HEK293 (cell line): Measurements from ENCODE around the gene RFXAP.

Source experiments
- CTCF ChIA-PET: fragments of 350-600 bp; formaldehyde crosslinking; extraction: SDS; loops from one replicate; lab custom pipeline; 2021; ENCODE audit warnings: antibody characterized with exemption; lab: Yijun Ruan, JAX
- POLR2A ChIA-PET: fragments of 300-600 bp; formaldehyde crosslinking; extraction: SDS; loops from one replicate; lab custom pipeline; 2020; ENCODE audit warnings: antibody characterized with exemption, inconsistent platforms; lab: Yijun Ruan, JAX
- H3K27ac ChIP-seq: fragments of 200-500 bp; sonication (Bioruptor generic); 2 replicates; pipeline ENCODE4 v1.5.1; 2014; ENCODE audit warnings: low read depth, low read length, control low read depth, inconsistent platforms; ENCODE audit errors: extremely low read depth
- H3K36me3 ChIP-seq, 2 experiments: fragments of 200-500 bp in 1 of 2; sonication (Bioruptor generic) in 1 of 2; 1 replicate in 1 of 2; 2 replicates in 1 of 2; pipeline ENCODE4 v1.5.1; 2014 to 2017; ENCODE audit warnings: inconsistent platforms in 2 of 2, low read length in 2 of 2; ENCODE audit not compliant: control insufficient read depth in 2 of 2, insufficient read depth in 1 of 2
- H3K4me1 ChIP-seq: fragments of 200-500 bp; sonication (Bioruptor generic); 2 replicates; pipeline ENCODE4 v1.5.1; 2014; ENCODE audit warnings: mild to moderate bottlenecking, low read length, inconsistent platforms; ENCODE audit not compliant: control insufficient read depth, insufficient read depth
- H3K4me3 ChIP-seq: 2 replicates; pipeline ENCODE4 v1.5.1; 2011; ENCODE audit warnings: low read depth, mild to moderate bottlenecking, control low read depth, low read length, moderate library complexity
- H3K9me3 ChIP-seq: fragments of 200-500 bp; sonication (Bioruptor generic); 2 replicates; pipeline ENCODE4 v1.5.1; 2014; ENCODE audit warnings: low read depth, low read length, inconsistent platforms; ENCODE audit not compliant: control insufficient read depth, insufficient read depth
- EGR2 ChIP-seq: fragments of 450-650 bp; formaldehyde crosslinking; IDR thresholded peaks from 2 replicates; pipeline ENCODE4 v1.5.1; 2016; ENCODE audit warnings: low read depth, missing biosample characterization, missing genetic modification characterization
- IKZF3 ChIP-seq: fragments of 450-650 bp; IDR thresholded peaks from 2 replicates; pipeline ENCODE4 v1.5.0; 2018; ENCODE audit warnings: missing biosample characterization, mild to moderate bottlenecking, missing genetic modification characterization, moderate library complexity
- KLF16 ChIP-seq: fragments of 450-650 bp; formaldehyde crosslinking; IDR thresholded peaks from 2 replicates; pipeline ENCODE4 v1.5.1; 2017; ENCODE audit warnings: missing biosample characterization, missing genetic modification characterization
- MZF1 ChIP-seq: fragments of 450-650 bp; formaldehyde crosslinking; IDR thresholded peaks from 2 replicates; pipeline ENCODE4 v1.5.1; 2017; ENCODE audit warnings: missing biosample characterization, missing genetic modification characterization, borderline replicate concordance
- SP3 ChIP-seq: fragments of 450-650 bp; formaldehyde crosslinking; IDR thresholded peaks from 2 replicates; pipeline ENCODE4 v1.5.1; 2016; ENCODE audit warnings: missing biosample characterization, missing genetic modification characterization
- SP7 ChIP-seq: fragments of 450-650 bp; formaldehyde crosslinking; IDR thresholded peaks from 2 replicates; pipeline ENCODE4 v1.5.1; 2016; ENCODE audit warnings: missing biosample characterization, missing genetic modification characterization
- TRIM28 ChIP-seq: IDR thresholded peaks from 2 replicates; pipeline ENCODE4 v1.6.1; 2011; ENCODE audit warnings: low read length, control low read depth, borderline replicate concordance
- YY2 ChIP-seq: fragments of 450-650 bp; formaldehyde crosslinking; IDR thresholded peaks from 2 replicates; pipeline ENCODE4 v1.5.1; 2016; ENCODE audit warnings: missing biosample characterization, missing genetic modification characterization
- ZBTB17 ChIP-seq: fragments of 450-650 bp; formaldehyde crosslinking; IDR thresholded peaks from 2 replicates; pipeline ENCODE4 v1.5.1; 2016; ENCODE audit warnings: missing biosample characterization, missing genetic modification characterization
- ZBTB20 ChIP-seq: fragments of 450-650 bp; formaldehyde crosslinking; IDR thresholded peaks from 2 replicates; pipeline ENCODE4 v1.5.1; 2016; ENCODE audit warnings: missing biosample characterization, missing genetic modification characterization
- ZBTB21 ChIP-seq: fragments of 450-650 bp; formaldehyde crosslinking; IDR thresholded peaks from 2 replicates; pipeline ENCODE4 v1.5.1; 2017; ENCODE audit warnings: missing biosample characterization, missing genetic modification characterization
- ZBTB26 ChIP-seq: fragments of 450-650 bp; formaldehyde crosslinking; optimal IDR thresholded peaks from 2 replicates; pipeline ENCODE3; 2016; ENCODE audit warnings: missing biosample characterization, mild to moderate bottlenecking, missing genetic modification characterization
- ZFP69B ChIP-seq: fragments of 450-650 bp; formaldehyde crosslinking; IDR thresholded peaks from 2 replicates; pipeline ENCODE4 v1.5.1; 2016; ENCODE audit warnings: missing biosample characterization, missing genetic modification characterization
- ZIC2 ChIP-seq: fragments of 450-650 bp; formaldehyde crosslinking; IDR thresholded peaks from 2 replicates; pipeline ENCODE4 v1.5.1; 2016; ENCODE audit warnings: missing biosample characterization, missing genetic modification characterization
- ZNF121 ChIP-seq: fragments of 450-650 bp; formaldehyde crosslinking; IDR thresholded peaks from 2 replicates; pipeline ENCODE4 v1.5.1; 2016; ENCODE audit warnings: missing biosample characterization, missing genetic modification characterization
- ZNF138 ChIP-seq: fragments of 450-650 bp; formaldehyde crosslinking; IDR thresholded peaks from 2 replicates; pipeline ENCODE4 v1.5.1; 2016; ENCODE audit warnings: missing biosample characterization, missing genetic modification characterization, borderline replicate concordance
- ZNF184 ChIP-seq: fragments of 450-650 bp; IDR thresholded peaks from 2 replicates; pipeline ENCODE4 v1.5.1; 2018; ENCODE audit warnings: missing biosample characterization, mild to moderate bottlenecking, missing genetic modification characterization
- ZNF211 ChIP-seq: fragments of 450-650 bp; formaldehyde crosslinking; IDR thresholded peaks from 2 replicates; pipeline ENCODE4 v1.5.1; 2016; ENCODE audit warnings: low read depth, missing biosample characterization, missing genetic modification characterization
- ZNF214 ChIP-seq: fragments of 450-650 bp; formaldehyde crosslinking; IDR thresholded peaks from 2 replicates; pipeline ENCODE4 v1.5.1; 2017; ENCODE audit warnings: missing biosample characterization, mild to moderate bottlenecking, missing genetic modification characterization, borderline replicate concordance
- ZNF274 ChIP-seq, 2 experiments: fragments of 200-500 bp in 1 of 2; fragments of 450-650 bp in 1 of 2; sonication (Bioruptor generic) in 1 of 2; formaldehyde crosslinking in 1 of 2; IDR thresholded peaks; 2 replicates each; pipeline versions ENCODE4 v1.5.1 to v1.6.1; 2014 to 2016; ENCODE audit warnings: borderline replicate concordance in 1 of 2, inconsistent platforms in 1 of 2, low read length in 1 of 2, missing biosample characterization in 1 of 2, missing genetic modification characterization in 1 of 2
- ZNF510 ChIP-seq: fragments of 450-650 bp; formaldehyde crosslinking; IDR thresholded peaks from 2 replicates; pipeline ENCODE4 v1.5.1; 2018; ENCODE audit warnings: mild to moderate bottlenecking, missing genetic modification characterization, missing biosample characterization; ENCODE audit not compliant: insufficient replicate concordance
- ZNF529 ChIP-seq: fragments of 450-650 bp; formaldehyde crosslinking; IDR thresholded peaks from 2 replicates; pipeline ENCODE4 v1.5.1; 2017; ENCODE audit warnings: missing genetic modification characterization, missing biosample characterization; ENCODE audit not compliant: insufficient replicate concordance
- ZNF558 ChIP-seq: fragments of 450-650 bp; formaldehyde crosslinking; IDR thresholded peaks from 2 replicates; pipeline ENCODE4 v1.5.1; 2016; ENCODE audit warnings: missing biosample characterization, missing genetic modification characterization
- ZNF600 ChIP-seq: fragments of 450-650 bp; formaldehyde crosslinking; IDR thresholded peaks from 2 replicates; pipeline ENCODE4 v1.5.1; 2016; ENCODE audit warnings: missing biosample characterization, missing genetic modification characterization
- ZNF624 ChIP-seq: fragments of 450-650 bp; formaldehyde crosslinking; IDR thresholded peaks from 2 replicates; pipeline ENCODE4 v1.5.1; 2017; ENCODE audit warnings: missing biosample characterization, missing genetic modification characterization
- ZNF639 ChIP-seq: fragments of 450-650 bp; formaldehyde crosslinking; IDR thresholded peaks from 2 replicates; pipeline ENCODE4 v1.5.1; 2016; ENCODE audit warnings: missing biosample characterization, missing genetic modification characterization
- ZNF658 ChIP-seq: fragments of 450-650 bp; formaldehyde crosslinking; IDR thresholded peaks from 2 replicates; pipeline ENCODE4; 2016; ENCODE audit warnings: missing biosample characterization, missing genetic modification characterization
- ZNF747 ChIP-seq: fragments of 450-650 bp; formaldehyde crosslinking; IDR thresholded peaks from 2 replicates; pipeline ENCODE4 v1.5.1; 2016; ENCODE audit warnings: missing biosample characterization, missing genetic modification characterization
- ZNF785 ChIP-seq: fragments of 450-650 bp; formaldehyde crosslinking; IDR thresholded peaks from 2 replicates; pipeline ENCODE4 v1.5.1; 2016; ENCODE audit warnings: missing biosample characterization, missing genetic modification characterization
- TF ChIP-seq, protein P1 (sequence below): fragments of 450-650 bp; formaldehyde crosslinking; IDR thresholded peaks from 2 replicates; pipeline ENCODE4 v1.5.1; 2016; ENCODE audit warnings: missing biosample characterization, missing genetic modification characterization, low read depth
- TF ChIP-seq, protein P2 (sequence below): fragments of 450-650 bp; formaldehyde crosslinking; IDR thresholded peaks from 2 replicates; pipeline ENCODE4 v1.5.1; 2016; ENCODE audit warnings: missing biosample characterization, missing genetic modification characterization

Gene RFXAP

GRCh38 chr13:36815062-36815461 is 4.0 kb upstream of the RFXAP start:
- Histone ChIP-seq H3K27ac (no peak overlapping the region), H3K4me1 (peaks cover 4% of the 10 kb centered on the region; the same call in 1 of the 2 replicates), H3K4me3 (no peak overlapping the region), H3K9me3 (no peaks in the 10 kb centered on the region), H3K36me3 (no peaks in the 10 kb centered on the region)
- TF ChIP-seq MZF1 (tag by site-specific recombination) = no peak
- no peak for TF ChIP-seq ZNF529 (tag by site-specific recombination)
- no peak for TF ChIP-seq ZBTB21 (tag by site-specific recombination)
- TF ChIP-seq ZNF274 (IDR thresholded peaks at IDR 0.05; ENCODE audit: low read length) = no peak
- TF ChIP-seq ZNF274 (tag by site-specific recombination; IDR thresholded peaks at IDR 0.05; ENCODE audit: borderline replicate concordance) = no peak
- TF ChIP-seq ZNF211 = no peak
- TF ChIP-seq ZBTB17 (tag by site-specific recombination) = no peak
- no peak for TF ChIP-seq ZNF639 (tag by site-specific recombination)
- TF ChIP-seq ZFP69B = no peak
- TF ChIP-seq EGR2 (tag by site-specific recombination) = no peak
- TF ChIP-seq KLF16 (tag by site-specific recombination) = no peak
- TF ChIP-seq ZNF138 (tag by site-specific recombination) = no peak
- TF ChIP-seq SP7 (tag by site-specific recombination) = no peak
- no peak for TF ChIP-seq ZBTB26 (tag by site-specific recombination)
- TF ChIP-seq ZNF184 (tag by site-specific recombination) = no peak
- no peak for TF ChIP-seq ZBTB20 (tag by site-specific recombination)
- no peak for TF ChIP-seq IKZF3
- TF ChIP-seq ZNF214 (tag by site-specific recombination) = no peak
- no peak for TF ChIP-seq ZNF624 (tag by site-specific recombination)
- TF ChIP-seq ZNF658 (tag by site-specific recombination) = no peak
- TF ChIP-seq ZIC2 = no peak
- ChIA-PET CTCF (interaction anchor here (0.5 to 1.4 kb wide), 7 partner anchors 9 to 362 kb away, joined by 3 to 5 read pairs (median 3); no protein-coding TSS in a partner anchor), POLR2A (no interaction called here)

GRCh38 chr13:36817996-36818803 is 822 bp upstream of the RFXAP start:
- ChIA-PET CTCF (no interaction called here), POLR2A (no interaction called here)
- H3K4me3 ChIP-seq = peak overlapping the region; percentile 73
- no peak overlapping the region for H3K27ac ChIP-seq
- peaks cover 0 to 3% of the 10 kb centered on the region in 2 experiments; a peak in 2 of 3 replicates for H3K36me3 ChIP-seq
- no peaks in the 10 kb centered on the region for H3K9me3 ChIP-seq
- peaks cover 8% of the 10 kb centered on the region for H3K4me1 ChIP-seq
- TF ChIP-seq ZNF785 (no peak), YY2 (tag by site-specific recombination) (no peak), TRIM28 (no peak), ZNF558 (tag by site-specific recombination) (no peak), ZNF747 (tag by site-specific recombination) (no peak), ZNF600 (no peak), ZNF121 (no peak), SP3 (tag by site-specific recombination) (no peak), ZNF510 (tag by site-specific recombination) (no peak), KLF16 (tag by site-specific recombination) (no peak)
- TF ChIP-seq, protein P1, sequence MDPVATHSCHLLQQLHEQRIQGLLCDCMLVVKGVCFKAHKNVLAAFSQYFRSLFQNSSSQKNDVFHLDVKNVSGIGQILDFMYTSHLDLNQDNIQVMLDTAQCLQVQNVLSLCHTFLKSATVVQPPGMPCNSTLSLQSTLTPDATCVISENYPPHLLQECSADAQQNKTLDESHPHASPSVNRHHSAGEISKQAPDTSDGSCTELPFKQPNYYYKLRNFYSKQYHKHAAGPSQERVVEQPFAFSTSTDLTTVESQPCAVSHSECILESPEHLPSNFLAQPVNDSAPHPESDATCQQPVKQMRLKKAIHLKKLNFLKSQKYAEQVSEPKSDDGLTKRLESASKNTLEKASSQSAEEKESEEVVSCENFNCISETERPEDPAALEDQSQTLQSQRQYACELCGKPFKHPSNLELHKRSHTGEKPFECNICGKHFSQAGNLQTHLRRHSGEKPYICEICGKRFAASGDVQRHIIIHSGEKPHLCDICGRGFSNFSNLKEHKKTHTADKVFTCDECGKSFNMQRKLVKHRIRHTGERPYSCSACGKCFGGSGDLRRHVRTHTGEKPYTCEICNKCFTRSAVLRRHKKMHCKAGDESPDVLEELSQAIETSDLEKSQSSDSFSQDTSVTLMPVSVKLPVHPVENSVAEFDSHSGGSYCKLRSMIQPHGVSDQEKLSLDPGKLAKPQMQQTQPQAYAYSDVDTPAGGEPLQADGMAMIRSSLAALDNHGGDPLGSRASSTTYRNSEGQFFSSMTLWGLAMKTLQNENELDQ (tag by site-specific recombination) = no peak
- TF ChIP-seq, protein P2, sequence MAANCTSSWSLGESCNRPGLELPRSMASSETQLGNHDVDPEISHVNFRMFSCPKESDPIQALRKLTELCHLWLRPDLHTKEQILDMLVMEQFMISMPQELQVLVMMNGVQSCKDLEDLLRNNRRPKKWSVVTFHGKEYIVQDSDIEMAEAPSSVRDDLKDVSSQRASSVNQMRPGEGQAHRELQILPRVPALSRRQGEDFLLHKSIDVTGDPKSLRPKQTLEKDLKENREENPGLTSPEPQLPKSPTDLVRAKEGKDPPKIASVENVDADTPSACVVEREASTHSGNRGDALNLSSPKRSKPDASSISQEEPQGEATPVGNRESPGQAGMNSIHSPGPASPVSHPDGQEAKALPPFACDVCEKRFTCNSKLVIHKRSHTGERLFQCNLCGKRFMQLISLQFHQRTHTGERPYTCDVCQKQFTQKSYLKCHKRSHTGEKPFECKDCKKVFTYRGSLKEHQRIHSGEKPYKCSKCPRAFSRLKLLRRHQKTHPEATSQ = no peak
